ENCODE data around the gene CRYGS.

DNA sequence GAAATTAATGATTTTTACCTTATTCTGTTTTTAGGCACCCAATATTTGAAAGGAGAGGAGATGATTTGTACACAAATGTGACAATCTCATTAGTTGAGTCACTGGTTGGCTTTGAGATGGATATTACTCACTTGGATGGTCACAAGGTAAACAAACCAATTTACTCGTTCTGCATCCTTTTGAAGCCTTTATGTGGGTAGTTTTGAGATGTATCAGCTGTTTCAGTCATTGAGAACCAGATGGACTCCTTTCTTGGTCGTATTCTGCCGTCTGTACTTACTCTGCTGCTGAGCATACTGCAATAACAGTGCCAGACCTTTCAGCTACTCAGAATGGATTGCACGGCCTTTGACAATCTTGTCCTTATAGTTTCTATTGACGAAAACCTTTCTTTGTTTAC is 39.7 kb upstream of the CRYGS start:
- no peak for TF ChIP-seq POLR2A (IDR thresholded peaks at IDR 0.05)
- TF ChIP-seq CTCF (IDR thresholded peaks at IDR 0.05): no peak
- no peak for TF ChIP-seq EP300 (IDR thresholded peaks at IDR 0.05)
- no peak for TF ChIP-seq POLR2AphosphoS5 (IDR thresholded peaks at IDR 0.05)

All from gastroesophageal sphincter (tissue), 3 donors.